CD4-positive, alpha-beta T cell treated with Interleukin-6 for 4 hours (primary cell): ENCODE measurements around the gene CGB8.
"Not testable (repeated sequence)": the region's sequence is repeated elsewhere in the genome, so short reads cannot be mapped to it uniquely, and the experiment has no call there.

ENCODE experiments used
- DNase-seq: peaks from one replicate; pipeline ENCODE4 v3.0.0-alpha.2; 2020; ENCODE audit warnings: mixed read lengths

CGB8 gene

DNA sequence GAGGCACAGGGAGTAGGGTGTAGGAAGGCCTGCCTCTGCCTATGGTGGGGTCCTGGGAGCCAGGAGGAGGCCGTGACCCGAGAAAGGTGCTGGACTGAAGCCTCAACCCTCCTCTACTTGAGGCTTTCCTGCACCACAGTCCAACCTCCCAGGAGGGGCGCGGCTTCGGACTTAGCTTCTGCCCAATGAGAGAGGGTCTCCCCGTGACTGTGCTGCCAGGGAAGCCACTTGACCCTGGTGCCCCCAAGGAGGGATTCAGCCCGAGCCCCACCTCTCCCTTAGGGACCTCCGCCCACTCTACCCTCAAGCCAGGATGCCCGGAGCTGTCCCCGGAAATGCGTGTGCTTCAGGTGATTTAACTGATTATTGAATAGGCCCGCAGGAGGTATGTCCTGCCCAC lies at the start of gene CGB8:
Gene CGB8, minus strand, starts transcription at position 101 of the 400 bp plus-strand sequence. CDS start 372 bp downstream, outside the sequence.
- DNase-seq = not testable (repeated sequence)

- DNase-seq = peak; percentile 73
These were observed 48.8 kb upstream of the CGB8 start for GRCh38 chr19:49097453-49098288.

DNA sequence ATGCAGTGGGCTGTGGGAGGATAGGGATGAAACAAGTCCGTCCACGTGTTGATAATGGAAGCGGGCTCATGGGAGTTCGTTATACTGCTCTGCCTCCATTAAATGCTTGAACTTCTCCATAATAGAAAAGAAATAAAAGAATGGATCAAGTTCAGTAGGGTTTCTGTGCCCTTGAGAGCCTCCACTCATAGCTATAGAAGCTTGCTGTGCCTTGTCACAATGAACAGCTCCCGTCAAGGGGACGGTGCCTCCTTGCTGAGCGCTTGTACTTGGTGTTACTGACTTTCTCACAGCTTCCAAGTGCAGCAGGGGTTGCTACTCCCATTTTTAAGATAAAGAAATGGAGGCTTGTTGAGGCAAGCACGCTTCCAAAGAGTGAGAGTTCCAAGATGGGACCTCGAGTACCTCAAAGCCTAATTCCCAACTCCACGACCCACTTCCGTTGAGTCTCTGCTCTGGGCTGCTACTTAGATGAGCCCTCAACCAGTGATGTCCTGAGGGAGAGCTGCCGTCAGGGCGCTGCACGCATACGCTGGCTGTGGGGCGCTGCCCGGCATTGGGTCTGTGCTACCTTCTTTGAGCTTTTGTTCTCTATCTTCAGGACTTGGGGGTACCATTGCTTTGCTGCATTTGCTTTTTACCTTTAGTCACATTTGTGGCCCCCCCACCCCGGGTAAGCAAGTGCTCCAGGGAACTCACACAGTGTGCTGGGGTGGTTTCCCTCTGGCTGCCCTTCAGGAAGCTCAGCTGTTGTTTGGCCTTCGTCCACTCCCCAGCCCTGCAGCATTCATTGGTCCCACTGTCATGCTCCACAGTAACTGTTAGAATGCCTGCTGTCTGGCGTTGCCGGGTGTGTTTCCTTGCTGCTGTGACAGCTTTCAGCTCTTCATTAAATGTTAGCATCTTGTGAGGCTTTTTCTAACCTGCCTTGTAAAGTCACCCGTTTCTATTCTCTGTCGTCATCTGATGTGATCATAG lies 45.9 kb upstream of the CGB8 start:
- no peak for DNase-seq

DNA sequence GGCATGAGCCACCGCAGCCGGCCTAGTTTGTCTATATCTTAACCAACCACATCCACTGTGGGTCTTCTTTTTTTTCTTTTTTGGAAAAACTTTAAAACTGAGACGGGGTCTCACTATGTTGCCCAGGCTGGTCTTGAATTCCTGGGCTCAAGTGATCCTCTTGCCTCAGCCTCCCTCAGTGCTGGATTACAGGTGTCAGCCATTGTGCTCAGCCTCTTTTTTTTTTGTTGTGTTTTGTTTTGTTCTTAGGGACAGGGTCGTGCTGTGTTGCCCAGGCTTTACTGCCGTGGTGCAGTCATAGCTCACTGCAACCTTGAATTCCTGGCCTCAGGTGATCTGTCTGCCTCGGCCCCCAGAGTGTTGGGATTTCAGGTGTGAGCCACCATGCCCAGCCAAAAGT lies 43.8 kb upstream of the CGB8 start:
- no peak for DNase-seq

- no peak for DNase-seq
These were observed 42.6 kb upstream of the CGB8 start for GRCh38 chr19:49091391-49092038.

- DNase-seq = no peak
These were observed 37.4 kb upstream of the CGB8 start for GRCh38 chr19:49086296-49086695.

DNA sequence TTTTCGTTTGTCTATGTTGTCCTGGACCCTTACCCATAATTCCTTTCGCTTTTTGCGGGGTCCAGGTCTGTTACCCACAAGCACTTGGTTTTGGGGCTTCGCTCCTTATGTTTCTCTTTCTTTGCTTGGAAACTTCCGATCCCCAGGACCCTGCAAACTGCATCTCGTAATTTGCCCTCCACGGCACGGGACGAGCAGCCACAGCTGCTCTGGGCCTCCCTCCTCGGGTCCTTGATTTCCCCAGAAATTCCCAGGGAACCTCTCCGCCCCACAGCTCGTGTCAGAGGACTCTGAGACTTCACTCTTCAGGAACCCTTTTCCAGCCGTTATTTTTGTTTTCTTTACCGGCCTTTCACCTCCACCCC lies 36.9 kb upstream of the CGB8 start:
- no peak for DNase-seq

- DNase-seq = peak; percentile 100
These were observed 36.3 kb upstream of the CGB8 start, which contains the start of gene SNRNP70 for GRCh38 chr19:49085020-49085867. SNRNP70 (plus strand) TSS chr19:49085451; CDS start chr19:49086415, 964 bp downstream.

GRCh38 chr19:49084206-49085019 lies 35.5 kb upstream of the CGB8 start:
- no peak for DNase-seq

GRCh38 chr19:49081273-49081672 lies 32.4 kb upstream of the CGB8 start:
- DNase-seq = no peak

- no peak for DNase-seq
These were observed 31.5 kb upstream of the CGB8 start for GRCh38 chr19:49080392-49080791.

GRCh38 chr19:49074869-49075268 lies 26.0 kb upstream of the CGB8 start:
- not testable (repeated sequence) for DNase-seq

GRCh38 chr19:49073514-49074378 lies 24.8 kb upstream of the CGB8 start:
- DNase-seq = peak; percentile 18

DNA sequence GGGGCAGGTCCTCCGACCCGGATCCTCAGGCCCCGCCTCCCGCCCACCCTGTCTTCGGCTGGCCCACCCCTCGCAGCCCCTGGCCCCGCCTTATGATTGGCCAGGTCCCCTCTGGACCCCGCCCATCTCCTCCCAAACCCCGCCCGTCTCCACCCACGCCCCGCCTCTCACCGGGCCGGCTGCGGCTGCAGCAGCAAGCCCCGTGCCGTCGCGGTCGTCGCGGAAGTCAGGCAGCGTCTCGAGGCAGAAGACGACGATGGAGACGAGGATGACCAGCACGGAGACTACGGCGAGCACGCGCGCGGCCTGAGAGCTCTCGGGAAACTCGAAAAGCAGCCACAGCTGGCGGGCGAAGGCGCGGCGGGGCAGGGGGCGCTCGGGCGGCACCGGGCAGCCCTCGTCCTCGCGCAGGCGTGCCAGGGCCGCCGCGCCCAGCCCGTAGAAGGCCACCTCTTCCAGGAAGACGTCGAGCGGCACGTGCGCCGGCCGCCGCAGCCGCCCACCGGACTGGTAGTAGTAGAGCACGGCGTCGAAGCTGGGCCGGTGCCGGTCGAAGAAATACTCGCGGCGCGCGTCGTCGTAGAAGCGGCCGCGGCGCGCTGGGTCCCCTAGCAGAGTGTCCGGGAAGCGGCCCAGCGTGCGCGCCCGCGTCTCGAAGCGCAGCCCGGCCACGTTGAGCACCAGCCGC lies 23.1 kb upstream of the CGB8 start:
- peak; percentile 12 for DNase-seq

GRCh38 chr19:49070416-49070815 lies 21.5 kb upstream of the CGB8 start:
- no peak for DNase-seq

DNA sequence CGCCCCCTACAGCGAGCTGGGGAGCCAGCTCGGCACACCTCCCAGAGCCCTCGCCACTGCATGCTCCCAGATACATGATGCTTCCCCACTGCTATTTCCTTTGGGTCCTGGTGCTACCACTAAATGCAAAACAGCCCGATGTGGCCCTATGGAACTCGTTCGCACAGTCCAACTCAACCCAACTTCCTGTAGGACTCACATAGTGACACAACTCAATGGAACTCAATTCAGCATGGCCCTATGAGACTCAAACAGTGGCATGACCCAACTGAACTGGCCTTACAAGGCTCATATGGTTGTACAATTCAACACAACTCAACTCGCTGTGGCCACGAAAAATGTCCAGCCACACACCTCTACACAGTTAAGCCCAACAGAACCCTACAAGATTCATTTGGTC lies 20.1 kb upstream of the CGB8 start:
- no peak for DNase-seq

DNA sequence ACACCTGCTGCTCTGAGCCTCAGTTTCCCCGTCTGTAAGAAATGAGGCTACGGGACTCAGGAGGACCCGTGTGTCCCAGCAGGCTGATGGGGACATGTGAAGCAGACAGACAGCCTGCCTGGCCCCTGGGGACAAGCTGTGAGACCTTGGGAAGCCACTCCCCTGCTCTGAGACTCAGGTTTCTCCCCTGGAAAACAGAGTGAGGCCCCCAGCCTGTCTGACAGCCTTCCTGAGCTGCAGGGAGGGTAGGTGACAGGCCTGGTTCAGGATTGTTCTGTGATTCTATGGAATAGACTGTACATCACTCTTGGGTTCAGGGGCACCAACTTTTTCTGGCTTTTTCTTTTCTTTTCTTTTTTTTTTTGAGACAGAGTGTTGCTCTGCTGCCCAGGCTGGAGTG lies 18.6 kb upstream of the CGB8 start:
- DNase-seq = no peak

DNA sequence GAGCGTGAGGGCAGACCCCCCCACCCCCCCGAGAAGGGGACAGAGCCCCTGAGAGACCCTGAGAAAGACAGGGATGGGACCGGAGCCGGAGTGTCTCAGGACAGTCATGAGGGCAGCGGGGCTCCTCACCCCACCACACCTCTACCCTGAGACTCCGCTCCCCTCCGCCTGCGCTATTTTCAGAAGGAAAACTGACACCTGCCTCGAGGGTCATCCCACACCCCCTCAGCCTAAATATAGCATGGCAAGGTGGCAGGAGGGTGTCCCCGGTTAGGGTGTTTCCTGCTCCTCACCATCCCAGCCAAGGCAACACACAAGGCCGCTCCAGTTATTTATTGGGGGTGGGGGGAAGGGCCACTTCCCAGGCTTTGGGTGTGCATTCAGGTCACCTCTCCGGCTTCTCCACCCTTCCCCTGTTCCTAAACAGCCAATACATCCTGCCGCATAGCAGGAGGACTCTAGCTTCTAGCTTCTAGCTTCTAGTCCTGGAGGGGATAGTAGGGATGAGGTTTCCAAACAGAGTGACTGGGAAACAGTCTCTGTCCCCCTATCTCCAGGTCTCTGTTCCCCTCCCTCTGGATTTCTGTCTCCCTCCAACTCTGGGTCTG lies 17.1 kb upstream of the CGB8 start:
- no peak for DNase-seq
